ENCODE results near the gene FLAD1.

Gene FLAD1

GRCh38 chr1:154952664-154953063 lies 30.5 kb upstream of the FLAD1 start:
- DNase-seq = no peak

GRCh38 chr1:154953611-154954038 lies 29.5 kb upstream of the FLAD1 start:
- DNase-seq = no peak

GRCh38 chr1:154954541-154954940 lies 28.6 kb upstream of the FLAD1 start:
- DNase-seq = no peak

DNA sequence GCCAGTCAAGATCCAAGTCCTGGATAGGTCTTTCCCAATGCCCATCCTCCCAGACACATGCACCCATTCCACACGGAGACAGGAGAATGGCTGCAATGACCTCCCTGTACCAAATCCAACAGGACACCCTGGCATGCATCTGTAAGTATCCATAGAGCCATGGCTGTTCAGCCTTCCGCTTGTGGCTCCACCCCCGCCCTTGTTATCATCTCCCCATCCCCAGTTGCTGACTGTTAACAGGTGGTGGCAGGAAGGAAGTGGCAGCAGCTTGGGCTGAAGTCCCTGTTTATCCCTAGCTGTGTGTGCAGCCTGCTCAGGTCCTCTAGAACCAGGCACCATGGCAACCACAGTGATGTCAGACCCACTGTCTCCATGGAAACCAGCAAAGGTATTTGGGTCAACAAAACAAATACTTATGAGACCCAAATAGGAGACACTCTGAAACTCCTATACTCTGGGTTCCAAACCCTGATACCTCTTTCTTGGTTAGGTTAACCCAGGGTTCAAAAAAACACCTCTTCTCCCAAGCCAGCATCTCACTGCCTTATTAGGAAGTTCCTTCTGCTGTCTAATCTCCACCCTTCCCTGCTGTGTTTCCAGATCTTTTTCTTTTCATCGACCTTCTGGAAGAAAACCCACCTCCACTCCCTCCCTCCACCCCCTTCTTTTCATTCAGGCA lies 28.0 kb upstream of the FLAD1 start:
- peak; percentile 24 to 59 for DNase-seq

DNA sequence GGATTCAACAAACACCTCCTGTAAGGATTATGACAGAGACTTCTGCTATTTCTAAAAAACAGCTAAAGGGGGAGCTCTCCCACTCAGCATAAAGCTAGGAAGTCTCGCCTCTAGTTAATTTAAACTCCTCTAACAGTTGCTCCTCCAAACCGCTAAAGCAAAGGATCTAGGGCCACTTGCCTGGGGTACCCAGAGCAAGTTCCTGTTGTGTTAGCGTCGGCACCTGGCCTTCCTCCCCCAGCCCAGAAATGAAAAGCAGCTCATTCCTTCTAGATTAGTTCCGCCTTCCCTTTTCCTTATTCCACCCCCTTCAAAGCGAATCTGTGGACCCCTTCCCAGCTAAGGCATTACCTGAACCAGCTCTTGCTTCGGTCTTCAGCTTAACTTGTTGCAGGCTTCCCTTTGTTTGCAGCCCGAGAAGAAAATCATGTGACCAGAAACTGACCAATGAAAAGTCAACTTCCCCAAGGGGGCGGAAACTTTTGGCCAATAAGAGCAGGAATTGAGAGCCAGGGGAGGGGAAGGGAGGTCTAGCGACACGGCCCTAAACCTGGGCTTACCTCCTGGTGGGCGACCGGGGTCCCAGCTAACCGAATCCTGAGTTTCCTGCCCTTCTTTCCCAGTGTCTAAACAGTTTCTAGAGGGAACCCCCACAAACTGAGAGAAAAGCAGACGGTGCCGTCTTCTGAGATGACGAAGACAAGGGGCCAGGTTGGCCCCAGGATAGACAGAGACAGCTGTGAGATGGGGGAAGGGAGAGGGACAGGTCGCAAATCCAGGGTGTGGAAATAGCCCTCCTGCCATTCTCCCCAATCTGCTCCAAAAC lies 27.2 kb upstream of the FLAD1 start, which contains the start of gene PBXIP1:
TSS of gene PBXIP1 (minus strand) at position 382 of the 826 bp plus-strand sequence. CDS start 2,378 bp downstream, outside the sequence.
- peak; percentile 86 to 88 for DNase-seq

DNA sequence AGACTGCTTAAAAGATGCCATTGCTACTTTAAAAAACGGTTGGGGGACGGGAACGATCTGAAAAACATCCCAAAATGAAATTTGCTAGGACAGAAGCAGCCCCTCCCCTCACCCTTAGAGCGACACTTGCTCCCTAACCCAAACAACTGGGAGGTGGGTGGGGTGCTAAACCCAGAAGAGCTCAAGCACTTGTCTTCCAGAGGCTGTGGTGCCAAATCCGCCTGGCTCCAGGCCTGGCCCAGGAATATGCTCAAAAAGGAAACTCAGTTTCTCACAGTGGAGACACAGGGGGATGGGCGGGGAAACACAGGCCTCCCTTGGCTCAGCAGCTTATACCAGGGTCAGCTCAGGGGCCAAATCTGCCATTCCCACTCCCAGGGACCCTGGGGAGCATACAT lies 26.6 kb upstream of the FLAD1 start:
- peak; percentile 15 to 43 for DNase-seq

DNA sequence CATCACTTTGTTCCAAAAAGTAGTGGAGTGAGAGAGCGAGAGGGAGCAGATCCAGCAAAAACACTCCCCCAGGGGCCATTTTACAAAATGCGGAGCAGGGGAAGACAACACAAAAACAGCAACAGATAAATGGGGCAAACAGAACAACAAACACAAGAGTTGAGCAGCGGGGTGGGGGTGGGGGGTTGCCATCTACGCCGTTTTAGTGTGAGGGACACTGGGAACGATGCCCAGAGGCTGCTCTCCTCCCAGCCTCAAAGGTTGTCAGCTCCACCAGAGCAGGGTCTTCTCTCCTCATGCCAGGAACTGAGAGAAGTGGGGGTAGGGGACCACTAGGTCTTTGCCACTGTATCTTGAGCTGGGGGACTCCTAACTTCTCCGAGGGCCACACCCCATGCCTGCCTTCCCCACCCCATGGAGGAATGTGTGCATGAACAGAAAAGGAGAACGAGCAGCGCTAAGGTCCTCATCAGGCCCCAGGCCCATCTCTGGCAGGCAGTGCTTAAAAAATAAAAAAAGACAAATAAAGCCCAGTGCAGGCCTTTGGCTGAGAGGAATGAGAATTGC lies 26.0 kb upstream of the FLAD1 start:
- no peak for DNase-seq

DNA sequence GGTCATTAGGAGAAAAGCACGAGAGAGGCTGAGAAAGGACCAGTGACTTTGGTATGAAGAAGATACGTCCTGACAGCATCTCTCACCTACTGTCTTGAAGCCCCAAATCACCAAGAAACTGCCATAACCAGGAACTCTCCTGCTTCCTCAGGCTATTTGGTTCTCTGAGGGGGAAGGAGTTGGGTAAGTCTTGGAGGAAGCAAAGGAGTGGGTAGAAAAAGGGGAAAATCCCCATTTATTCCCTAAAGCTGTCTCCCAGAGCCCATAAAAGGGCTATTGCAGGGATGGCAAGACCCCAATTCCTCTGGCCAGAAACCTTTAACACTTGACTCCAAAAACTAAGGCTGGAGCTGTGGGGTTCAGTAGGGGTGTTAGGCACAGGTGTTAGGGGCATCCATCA lies 25.1 kb upstream of the FLAD1 start:
- no peak for DNase-seq

DNA sequence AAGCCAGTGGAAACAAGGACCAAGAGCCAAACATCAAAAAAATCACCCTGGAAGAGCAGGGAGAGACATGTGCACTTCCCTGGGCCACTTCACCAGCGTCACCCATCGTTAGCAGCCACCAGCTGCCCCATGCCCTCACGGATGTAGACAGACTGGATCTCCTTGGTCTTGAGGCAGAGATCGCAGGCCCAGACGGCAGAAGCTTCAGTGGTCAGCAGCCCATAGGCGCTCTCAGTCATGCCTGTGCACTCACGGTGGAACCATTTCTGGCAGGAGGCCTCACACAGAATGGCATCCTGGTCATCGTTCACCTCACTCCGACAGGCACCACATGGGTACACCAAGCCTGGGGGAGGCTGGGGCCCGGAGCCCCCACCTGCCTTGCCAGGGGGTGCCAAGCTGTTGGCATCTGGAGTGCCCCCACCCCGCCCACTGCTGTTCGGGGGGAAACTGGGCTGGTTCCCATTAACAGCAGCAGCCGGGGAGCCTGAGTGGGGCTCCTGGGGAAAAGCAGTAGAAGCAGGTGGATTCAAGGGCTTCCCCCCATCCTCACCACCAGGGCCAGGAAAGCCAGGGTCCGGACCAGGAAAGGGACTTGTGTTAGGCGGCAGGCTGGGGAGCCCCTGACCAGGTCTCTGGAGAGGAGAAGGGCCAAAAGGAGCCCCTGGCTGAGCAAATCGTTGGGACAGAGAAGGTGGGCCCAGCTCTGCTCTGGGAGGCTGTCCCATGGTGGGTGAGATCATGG lies 24.3 kb upstream of the FLAD1 start:
- no peak for DNase-seq

DNA sequence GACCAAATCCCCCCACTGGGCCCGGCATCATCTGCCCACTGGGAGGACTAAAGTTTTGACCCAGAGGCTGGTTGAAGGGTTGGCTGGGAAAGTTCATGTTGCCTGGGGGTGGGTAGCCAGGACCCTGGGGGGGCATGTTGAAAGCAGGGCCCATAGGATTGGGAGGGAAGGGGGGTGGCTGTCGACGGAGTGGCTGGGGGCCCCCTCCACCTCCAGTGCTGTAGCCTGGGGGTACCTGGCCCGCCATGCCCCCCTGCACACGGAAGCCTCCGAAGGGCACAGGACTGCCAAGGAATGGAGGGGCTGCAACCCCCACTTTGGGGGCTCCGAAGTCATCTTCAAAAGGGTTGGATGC lies 23.7 kb upstream of the FLAD1 start:
- DNase-seq = no peak

GRCh38 chr1:154960446-154961136 lies 22.6 kb upstream of the FLAD1 start:
- no peak for DNase-seq

DNA sequence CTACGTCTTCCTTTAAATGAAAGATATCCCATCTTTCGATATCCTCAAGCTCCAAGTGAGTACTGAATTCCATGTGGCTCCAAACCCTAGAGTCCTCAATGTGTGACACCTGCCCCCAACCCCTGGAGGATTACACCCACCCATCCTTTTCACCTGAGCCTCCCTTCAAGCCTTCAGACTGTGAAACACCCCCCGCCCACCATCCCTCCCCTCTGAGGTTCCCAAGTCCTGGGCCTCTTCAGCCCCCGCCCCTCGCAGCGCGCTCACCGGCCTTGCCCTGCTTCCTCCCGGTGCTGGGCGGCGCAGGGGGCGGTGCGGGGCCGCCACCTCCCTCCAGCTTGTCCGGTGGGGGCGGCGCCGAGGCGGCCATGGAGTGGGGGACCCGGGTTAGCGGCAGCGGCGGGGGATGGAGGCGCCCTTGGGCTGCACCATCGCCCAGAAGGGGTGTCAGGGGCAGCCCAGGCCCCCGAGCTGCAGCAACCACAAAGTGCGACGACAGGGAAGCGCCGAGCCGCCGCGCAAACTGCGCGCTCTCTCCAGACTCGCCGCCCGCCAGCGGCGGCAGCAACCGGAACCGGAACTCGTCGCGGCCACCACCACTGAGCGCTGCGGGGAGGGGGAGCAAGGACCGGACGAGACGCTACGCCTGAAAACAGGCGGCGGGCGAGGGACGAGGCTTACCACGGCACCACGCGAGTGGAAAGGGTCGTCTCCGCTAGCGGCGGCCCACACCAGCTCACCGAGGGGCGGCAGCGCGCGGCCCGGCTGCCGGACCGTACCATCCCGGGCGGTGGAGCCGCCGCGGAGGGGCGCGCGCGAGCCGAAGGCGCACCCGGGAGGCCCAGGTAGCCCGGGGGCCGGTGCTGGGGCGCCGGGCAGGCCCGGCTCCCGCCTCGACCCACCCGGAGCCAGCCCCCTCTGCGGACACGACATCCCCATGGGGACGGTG lies 21.7 kb upstream of the FLAD1 start, which contains the start of gene PYGO2:
TSS of gene PYGO2 (minus strand) at position 576 of the 949 bp plus-strand sequence. CDS start at position 370, 206 bp downstream.
- peak; percentile 71 to 74 for DNase-seq

- DNase-seq = no peak
Observed at GRCh38 chr1:154962156-154962749, 20.9 kb upstream of the FLAD1 start.

DNA sequence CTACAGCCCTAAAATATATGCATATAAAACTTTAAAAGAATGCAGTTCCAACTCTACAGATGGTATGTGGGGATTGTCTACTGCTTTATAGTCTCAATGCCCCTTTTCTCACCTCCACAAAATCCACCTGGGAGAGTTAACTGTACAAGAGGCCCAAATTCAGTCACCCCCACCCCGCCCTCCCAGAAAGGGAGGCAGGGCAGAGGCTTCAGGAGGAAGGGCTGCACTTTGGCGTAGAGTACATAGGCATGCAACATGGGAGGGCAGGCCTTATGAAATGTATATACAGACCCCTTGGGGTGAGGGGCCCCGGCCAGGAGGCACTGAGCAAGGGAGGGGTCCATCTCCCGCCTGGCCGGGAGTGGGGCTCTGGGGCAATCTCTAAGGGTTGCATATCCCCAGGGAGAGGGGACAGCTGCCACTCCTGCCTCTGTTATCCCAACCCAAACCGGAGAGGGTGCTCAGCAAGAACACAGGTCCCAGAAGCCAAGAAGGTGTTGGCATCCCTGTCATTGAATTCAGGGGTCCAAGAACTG lies 20.3 kb upstream of the FLAD1 start:
- no peak for DNase-seq

GRCh38 chr1:154963643-154964042 lies 19.5 kb upstream of the FLAD1 start:
- DNase-seq = no peak

GRCh38 chr1:154964359-154964758 lies 18.8 kb upstream of the FLAD1 start:
- DNase-seq = no peak

- DNase-seq = no peak
Observed at GRCh38 chr1:154966111-154966510, 17.0 kb upstream of the FLAD1 start.

DNA sequence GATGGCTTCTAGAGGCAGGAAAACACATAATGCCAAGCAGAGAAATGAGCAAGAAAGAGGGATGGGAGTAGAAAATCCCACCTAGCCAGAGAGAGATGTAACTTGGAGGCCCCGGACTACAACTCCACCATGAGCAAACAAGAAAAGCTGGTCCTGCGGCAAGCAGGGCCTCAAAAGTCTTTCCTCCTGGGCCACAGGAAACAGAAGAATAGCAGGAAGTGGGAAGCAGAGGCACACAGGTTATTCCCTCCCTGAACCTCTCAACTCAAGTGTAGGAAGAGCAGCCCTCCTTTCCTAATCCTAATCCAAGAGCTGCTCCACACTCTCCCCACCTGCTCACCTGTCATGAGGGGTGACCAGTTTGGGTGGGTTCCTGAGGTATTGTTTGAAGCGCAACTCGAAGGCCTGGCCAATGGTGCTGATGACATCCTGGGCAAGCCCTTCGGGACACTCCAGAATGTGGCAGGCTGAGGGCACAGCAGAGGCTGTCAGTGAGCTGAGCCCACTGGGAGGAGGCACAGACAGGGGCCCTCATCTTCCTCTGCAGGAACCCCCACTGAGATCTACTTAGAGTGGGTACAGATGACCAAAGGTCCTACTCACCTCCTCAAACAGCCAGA lies 15.7 kb upstream of the FLAD1 start:
- DNase-seq = no peak

- DNase-seq = no peak
Observed at GRCh38 chr1:154968731-154969130, 14.4 kb upstream of the FLAD1 start.

GRCh38 chr1:154969246-154969645 lies 13.9 kb upstream of the FLAD1 start:
- DNase-seq = no peak
